Renal cortex interstitium (tissue), 11 donors: ENCODE results near the gene EFR3B. TPM values are rescaled to one million over a fixed set of nuclear protein-coding genes. Genes with fewer than 3 reads are reported as not detected.

Experiments used
- DNase-seq, 11 donors: peaks; one replicate each; pipeline ENCODE4 v3.0.0-alpha.2; 2013; ENCODE audit warnings: low read depth in 9 of 11, low spot score in 4 of 11; ENCODE audit errors: extremely low read depth in 1 of 11
- polyA plus RNA-seq, 3 donors: library from polyadenylated mRNA; unstranded; fragments of 120-200 nt; gene quantifications; one replicate each; pipeline ENCODE4 v1.2.1, GENCODE V29; 2013; ENCODE audit not compliant: insufficient read length in 3 of 3

The EFR3B gene
- polyA plus RNA-seq, 3 donors = 5.9 to 7.5 (median 7.4) TPM

GRCh38 chr2:25164561-25164960, 122.7 kb downstream of the EFR3B start:
- DNase-seq = no peak

- DNase-seq = no peak
These were observed 124.4 kb downstream of the EFR3B start for GRCh38 chr2:25165992-25166875.

GRCh38 chr2:25168256-25169072, 126.6 kb downstream of the EFR3B start, which contains the start of gene POMC:
POMC (minus strand) TSS chr2:25168580; CDS start chr2:25164772, 3,808 bp downstream.
- DNase-seq = peak in 4 of 11 donors; percentile 31 to 46 (median 38)

- DNase-seq = no peak
These were observed 127.2 kb downstream of the EFR3B start for GRCh38 chr2:25169073-25169470.

GRCh38 chr2:25170888-25171287, 129.0 kb downstream of the EFR3B start:
- DNase-seq = no peak

- no peak for DNase-seq
These were observed 131.8 kb downstream of the EFR3B start for GRCh38 chr2:25173719-25174118.

- no peak for DNase-seq
These were observed 132.5 kb downstream of the EFR3B start for GRCh38 chr2:25174192-25174861.

- DNase-seq = no peak
These were observed 134.3 kb downstream of the EFR3B start for GRCh38 chr2:25176138-25176537.

- DNase-seq = no peak
These were observed 134.8 kb downstream of the EFR3B start for GRCh38 chr2:25176541-25177181.

- no peak for DNase-seq
These were observed 135.3 kb downstream of the EFR3B start for GRCh38 chr2:25177211-25177611.

GRCh38 chr2:25178976-25179375, 137.1 kb downstream of the EFR3B start:
- DNase-seq = no peak

GRCh38 chr2:25184254-25184653, 142.4 kb downstream of the EFR3B start:
- DNase-seq = no peak

GRCh38 chr2:25187729-25188350, 146.0 kb downstream of the EFR3B start:
- DNase-seq = no peak

- no peak for DNase-seq
These were observed 146.5 kb downstream of the EFR3B start for GRCh38 chr2:25188405-25188804.

GRCh38 chr2:25190536-25190935, 148.7 kb downstream of the EFR3B start:
- DNase-seq = no peak

- no peak for DNase-seq
These were observed 152.8 kb downstream of the EFR3B start for GRCh38 chr2:25194576-25195122.

GRCh38 chr2:25197336-25198208, 155.7 kb downstream of the EFR3B start:
- no peak for DNase-seq

GRCh38 chr2:25198209-25198525, 156.3 kb downstream of the EFR3B start:
- no peak for DNase-seq
